Stimulated activated CD4-positive, alpha-beta T cell treated with anti-CD3 and anti-CD28 coated beads, TNF-alpha, amount 100 ng/mL, for 1 hour (primary cell): ENCODE results near the gene HSPG2.

Source experiments
- DNase-seq, 3 donors: peaks; one replicate each; pipeline ENCODE4 v3.0.0-alpha.2; 2020; ENCODE audit warnings: low read depth in 3 of 3, low spot score in 1 of 3

Gene HSPG2

DNA sequence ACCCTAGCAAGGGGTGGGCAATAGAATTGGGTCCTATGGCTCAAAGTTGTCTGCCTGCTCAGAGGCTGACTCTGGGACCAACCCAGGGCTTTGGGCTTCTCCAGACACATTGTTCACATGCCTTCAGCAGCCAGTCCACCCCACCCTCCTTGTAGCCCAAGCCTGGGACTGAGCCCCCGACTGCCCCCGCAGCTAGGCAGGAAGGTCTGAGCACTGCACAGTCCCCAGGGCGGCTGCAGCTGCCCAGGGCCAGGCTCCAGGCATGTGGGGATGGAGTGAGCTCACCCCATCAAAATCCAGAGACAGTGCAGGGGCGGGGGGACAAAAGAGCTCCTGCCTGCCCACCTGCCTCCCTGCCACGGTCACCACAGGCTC, 35.6 kb downstream of the HSPG2 start:
- DNase-seq, result no peak

DNA sequence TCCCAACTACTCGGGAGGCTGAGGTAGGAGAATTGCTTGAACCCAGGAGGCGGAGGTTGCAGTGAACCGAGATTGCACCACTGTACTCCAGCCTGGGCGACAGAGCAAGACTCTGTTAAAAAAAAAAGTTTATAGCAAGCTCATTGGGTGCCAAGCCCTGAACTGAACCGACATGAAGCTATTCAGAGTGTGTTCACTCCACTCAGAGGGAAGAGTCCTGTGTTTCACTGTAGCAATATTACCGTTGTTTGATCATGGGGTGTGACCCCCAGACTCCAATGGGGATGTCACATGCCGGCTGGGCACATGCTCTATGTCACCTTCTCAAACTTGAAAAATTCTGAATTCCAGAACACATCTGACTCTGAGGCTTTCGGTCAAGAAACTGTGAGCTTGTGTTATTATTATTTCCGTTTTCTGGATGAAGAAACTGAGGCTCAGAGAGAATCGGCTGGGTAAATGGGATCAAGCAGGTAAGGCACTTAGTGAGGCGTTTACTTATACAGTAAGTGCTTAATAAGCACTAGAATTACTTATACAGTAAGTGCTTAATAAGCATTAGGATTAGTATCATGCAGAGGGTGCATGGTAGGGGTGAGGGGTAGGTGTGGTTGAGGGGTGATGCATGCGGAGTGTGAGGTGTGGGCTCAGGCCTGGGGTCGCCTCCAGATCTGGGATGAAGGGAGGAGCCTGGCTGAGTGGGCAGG, 36.2 kb downstream of the HSPG2 start:
- DNase-seq, result no peak

DNA sequence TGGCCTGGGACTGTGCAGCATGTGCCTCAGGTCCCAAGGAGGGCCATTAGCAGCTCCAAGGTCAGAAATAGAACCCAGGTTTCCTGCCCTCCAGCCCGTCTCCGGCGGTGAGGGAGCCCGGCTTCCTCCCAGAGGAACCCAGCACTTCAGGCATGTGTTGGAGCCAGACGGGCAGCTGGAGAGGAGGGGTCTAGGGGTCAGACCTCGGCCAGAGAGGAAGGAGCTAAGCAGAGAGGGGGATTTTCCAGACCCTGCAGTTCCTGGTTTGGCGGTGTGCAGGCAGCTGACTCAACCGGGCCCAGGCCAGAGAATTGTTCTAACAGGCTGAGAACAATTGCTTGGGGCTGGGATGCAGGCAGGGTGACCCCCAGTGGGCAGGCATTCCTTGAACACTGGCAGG, 37.1 kb downstream of the HSPG2 start:
- DNase-seq, result no peak

DNA sequence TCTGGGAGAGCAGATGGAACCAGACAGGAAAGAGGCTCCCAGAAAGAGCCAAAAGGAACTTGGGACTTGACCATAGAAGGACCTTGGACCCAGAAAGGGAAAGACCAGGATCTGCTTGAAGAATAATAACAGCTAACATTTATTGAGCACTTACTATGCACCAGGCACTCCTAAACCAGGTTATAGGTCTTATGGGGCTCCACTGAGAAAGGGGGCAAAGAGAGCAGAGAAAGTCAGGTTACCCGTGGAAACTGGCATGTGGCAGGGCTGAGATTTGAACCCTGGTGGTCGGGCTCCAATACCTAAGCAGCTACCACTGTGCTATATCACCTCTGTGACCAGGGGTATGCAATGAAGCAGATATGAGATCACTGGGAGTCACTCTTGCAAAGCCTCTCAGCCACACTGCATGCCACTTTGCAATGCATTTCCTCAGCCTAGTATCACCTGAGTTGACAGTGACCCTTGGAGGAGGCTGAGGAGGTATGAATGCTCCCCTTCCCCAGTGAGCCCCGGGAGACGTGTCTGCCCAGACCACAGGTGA, 37.8 kb downstream of the HSPG2 start:
- no peak for DNase-seq

DNA sequence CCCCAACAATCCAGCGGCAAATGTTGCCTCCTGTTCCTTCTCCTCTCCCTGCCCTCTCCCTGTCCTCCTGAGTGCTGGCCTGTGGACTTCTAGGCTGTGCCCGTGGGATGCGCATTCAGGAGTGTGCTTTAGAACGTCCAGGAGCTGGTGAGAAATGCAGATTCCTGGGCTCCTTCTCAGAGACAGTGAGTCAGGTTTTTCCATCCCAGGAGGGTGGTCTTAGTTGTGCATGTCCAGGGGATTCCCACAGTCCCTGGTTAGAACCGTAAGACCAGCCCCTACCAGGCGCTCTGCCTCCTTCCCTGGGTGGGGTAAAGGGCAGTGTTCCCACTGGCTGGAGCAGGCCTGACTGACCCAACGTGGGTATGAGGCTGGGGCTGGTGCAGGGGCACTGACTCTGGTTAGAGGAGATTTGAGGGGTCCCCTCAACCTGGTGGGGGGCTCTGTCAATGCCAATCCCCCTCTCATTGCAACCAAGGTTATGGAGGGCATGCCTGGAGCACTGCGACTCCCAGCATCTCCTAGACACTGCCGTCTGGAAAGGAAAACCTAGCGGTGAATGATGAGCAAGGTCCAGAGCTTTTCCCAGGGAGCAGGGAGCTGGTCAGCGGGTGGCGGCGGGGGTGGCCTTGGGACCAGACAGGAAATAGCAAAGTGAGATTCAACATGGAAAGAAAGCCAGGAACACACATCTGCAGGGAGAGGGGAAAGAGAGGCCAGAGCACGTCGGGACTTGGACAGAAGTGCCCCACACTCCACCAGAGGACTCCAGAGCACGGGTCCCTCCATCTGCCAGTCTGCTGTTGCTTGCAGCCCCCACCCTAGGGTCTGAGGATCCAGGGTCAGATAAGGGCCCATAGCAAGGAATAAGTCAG, 38.5 kb downstream of the HSPG2 start:
- DNase-seq, result no peak

DNA sequence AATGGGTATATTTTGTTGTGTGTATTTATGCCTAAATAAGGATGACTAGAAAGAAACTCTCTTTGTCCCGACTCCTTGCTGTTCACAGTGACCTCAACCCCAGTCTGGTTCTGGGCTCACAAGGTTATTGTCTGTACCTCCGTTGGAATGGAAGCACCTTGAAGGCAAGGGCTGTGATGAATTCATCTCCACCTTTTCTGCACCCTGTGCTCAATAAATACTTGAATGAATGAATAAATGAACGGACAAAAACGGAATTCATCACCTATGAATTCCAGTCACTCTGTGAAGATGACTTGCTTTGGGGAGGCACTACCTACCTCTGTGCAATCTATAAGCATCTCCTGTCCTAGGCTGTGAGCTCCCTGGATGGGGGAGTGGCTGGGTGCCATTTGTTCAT, 39.3 kb downstream of the HSPG2 start:
- no peak for DNase-seq

DNA sequence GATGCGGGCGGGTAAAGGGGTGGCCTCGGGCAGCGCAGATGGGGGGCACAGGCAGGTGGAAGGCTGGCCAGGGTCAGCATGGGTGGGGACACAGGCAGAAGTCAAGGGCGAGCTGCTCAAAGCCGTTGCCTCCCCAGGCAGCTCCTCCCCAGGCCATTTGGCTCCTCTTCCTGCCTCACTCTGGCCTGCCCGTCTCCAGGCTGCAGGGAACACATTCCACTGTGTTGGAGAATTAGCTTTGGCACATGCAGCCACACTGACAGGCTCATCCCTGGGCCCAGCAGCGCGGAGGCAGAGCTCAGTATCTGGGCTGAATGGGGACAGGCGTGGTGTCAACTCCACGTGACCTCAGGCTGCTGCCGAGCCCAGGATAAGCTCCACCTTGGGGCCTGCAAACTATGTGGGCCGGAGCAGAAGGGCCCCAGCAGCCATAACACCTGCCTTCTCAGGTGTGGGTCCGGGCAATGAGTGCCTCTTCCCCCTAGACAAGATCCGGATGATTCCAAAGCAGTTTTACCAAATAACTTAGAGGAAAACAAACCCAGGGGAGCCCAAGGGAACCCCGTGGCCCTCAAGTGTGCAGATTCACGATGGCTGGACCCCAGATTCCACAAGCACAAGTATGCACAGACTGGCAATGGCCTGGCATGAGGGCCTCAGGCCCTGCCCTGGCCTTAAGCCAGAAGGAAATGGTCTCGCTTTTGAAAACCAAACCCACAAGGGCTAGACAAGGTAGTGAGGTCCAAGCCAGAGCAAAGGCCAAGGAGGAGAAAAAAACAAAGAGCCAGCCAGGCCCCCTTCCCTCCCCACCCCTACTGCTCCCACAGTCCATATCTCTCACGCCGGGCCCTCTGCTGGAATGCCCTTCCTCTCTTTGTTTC, 40.2 kb downstream of the HSPG2 start:
- no peak for DNase-seq

- no peak for DNase-seq
These were observed 41.1 kb downstream of the HSPG2 start for GRCh38 chr1:21896026-21896425.

DNA sequence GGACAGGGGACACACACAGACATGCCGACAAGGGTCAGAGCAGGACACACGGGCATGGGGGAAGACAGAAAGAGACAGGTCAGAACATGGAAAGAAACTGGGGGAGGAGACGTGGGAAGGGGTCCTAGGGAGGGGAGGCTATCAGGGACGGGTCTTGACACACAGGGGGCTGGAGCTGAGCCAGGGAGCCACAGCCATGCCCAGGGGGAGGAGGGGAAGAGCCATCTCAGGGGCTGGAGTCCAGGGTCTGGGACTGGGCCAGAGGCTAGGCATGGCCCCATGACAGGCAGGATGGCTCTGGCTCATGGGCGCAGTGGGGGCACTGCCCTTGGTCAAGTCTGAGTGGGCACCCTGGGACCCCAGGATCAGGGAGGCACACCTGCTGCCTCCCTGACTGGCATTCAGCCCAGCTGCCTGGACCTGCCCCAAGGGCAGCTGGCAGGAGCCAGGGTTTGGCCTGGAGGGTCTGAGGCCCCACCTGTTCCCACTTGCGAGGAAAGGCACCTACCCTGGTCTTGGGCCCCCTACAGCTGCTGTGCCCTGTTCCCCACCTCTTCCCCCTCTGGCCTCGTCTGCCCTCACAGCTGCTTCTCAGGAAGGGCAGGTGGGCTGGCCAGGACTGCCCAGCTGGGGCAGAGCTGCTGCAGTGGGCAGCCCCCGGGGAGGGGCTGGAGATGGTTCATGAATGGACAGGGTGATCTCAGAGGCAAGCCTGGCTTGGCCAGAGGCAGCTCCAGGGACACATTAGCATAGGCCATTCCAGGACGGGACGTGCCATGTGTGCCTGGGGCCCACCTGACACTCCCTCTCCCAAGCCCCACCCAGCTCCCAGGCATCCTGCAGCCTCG, 42.9 kb downstream of the HSPG2 start:
- no peak for DNase-seq

- DNase-seq, result no peak
These were observed 43.9 kb downstream of the HSPG2 start for GRCh38 chr1:21893046-21893805.

DNA sequence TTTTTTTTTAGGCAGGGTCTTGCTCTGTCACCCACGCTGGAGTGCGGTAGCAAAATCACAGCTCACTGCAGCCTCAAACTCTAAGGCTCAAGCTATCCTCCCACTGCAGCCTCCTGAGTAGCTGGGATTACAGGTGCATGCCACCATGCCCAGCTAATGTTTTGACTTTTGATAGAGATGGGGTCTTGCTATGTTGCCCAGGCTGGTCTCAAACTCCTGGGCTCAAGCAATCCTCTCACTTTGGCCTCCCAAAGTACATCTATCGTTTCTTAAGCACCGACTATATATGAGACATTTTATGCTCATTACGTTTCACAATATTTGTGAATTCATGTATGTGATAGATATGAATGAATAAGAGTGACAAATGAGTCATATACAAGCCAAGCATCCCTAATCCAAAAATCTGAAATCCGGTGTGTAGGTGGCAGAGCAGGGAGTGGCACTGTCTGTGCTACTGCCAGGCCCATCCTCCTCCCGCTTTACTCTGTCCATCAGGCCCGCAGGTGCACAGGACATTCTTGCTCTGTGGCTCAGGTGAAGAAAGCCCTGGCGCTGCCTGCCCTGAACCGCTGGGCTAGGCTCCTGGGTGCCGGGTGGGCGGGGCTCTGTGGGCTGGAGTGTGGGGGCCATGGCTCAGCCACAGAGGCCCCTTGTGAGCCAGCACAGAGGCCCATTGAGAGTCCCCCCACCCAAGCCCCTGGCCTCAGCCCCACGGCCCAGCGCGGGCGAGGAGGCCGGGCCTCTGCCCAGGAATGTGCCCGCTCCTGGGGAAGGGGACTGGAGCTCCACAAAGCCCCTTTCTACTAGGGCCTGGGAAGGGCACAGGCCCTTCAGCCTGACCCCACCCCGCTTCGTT, 45.3 kb downstream of the HSPG2 start:
- no peak for DNase-seq

DNA sequence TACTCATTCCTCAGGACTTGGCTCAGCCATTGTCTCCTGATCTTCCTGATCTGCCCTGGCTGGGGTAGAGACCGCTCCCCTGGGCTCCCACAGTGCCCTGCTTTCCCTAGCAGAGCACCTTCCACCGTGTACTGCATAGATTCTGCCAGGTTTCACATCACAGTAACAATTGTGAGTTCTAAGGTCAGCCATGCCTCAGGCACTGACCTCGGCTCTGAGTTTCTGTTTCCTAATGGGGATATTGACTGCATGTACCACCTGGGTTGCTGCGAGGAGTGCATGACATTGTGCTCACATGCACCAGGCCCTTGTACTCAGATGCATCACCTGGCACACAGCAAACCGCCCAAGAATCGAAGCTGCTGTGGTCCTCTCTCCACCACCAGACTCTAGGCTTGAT, 46.0 kb downstream of the HSPG2 start:
- no peak for DNase-seq

- no peak for DNase-seq
These were observed 48.6 kb downstream of the HSPG2 start for GRCh38 chr1:21888500-21888899.

- no peak for DNase-seq
These were observed 49.3 kb downstream of the HSPG2 start for GRCh38 chr1:21887796-21888195.

- no peak for DNase-seq
These were observed 49.8 kb downstream of the HSPG2 start for GRCh38 chr1:21887216-21887736.

GRCh38 chr1:21886486-21887215, 50.5 kb downstream of the HSPG2 start:
- DNase-seq, result no peak

DNA sequence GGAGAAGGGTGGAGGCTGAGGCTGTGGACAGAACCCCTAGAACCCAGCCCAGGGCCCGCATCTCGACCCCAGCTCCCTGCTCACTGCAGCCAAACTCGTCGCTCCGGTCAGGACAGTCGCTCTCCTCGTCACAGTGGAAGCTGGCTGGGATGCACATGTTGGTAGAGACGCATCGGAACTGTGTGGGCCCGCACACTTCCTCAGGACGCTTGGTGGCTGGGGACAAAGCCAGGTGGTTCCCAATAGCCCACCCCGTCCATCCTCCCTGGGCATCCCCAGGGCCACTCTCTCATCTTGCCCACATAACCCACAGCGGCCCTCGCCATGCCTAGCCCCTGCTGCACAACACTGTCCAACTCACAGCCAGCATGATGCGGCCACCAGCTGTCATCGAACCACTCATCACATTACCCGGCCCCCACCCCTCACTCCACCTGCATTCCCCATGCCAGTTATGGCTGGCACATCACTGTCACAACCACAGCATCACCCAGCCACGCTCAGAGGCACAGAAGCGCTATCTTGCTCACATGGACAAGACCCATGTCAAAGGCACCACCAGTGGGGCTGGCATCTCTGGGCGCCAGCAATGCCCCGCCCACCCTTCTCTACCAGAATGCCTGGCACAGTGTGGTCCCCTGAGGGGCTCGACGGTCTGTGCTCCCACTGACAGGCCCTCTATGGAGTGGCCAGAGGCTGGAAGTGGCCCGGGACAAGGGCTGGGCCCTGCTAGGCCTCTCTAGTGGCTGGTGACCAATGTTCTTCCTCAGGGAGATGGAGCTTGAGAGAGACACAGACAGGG, 51.7 kb downstream of the HSPG2 start:
- DNase-seq, result no peak
